Measurements from ENCODE around the gene ENTPD2. TPM values are rescaled to one million over a fixed set of nuclear protein-coding genes. Genes with fewer than 3 reads are reported as not detected.

The ENTPD2 gene
- total RNA-seq, 1 experiment from 2014 or later: 32.5 TPM

DNA sequence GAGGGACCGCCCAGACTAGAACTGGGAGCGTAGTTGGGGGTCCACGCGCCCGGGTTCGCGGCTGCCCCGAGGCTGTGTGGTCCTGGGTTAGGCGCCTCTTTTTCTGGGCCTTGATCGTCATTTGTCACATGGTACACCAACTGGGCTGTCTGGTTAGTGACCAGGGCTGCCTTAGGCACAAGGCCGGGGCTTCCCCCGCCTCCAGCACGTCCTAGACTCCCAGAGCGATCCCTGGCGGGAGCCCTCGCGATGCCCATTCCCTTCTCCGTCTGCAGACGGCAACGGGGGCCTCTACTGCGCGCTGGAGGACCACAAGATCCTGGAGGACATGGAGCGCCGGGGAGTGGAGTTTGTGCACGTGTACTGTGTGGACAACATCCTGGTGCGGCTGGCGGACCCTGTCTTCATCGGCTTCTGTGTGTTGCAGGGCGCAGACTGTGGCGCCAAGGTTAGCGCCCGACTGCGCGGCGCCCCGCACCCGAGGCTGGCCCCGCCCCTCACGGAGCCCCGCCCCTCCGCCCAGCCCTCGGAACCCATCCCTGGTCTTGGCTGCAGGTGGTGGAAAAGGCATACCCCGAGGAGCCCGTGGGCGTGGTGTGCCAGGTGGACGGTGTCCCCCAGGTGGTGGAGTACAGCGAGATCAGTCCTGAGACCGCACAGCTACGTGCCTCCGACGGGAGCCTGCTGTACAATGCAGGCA is 25.0 kb upstream of the ENTPD2 start:
- ChIA-PET POLR2A (no interaction called here), RAD21 (ENCODE audit: low non-redundant PET in 1 of 2, low total read pairs in 2 of 2, uncharacterized antibody in 2 of 2, unreplicated experiment in 2 of 2) (no interaction called here), CTCF (interaction anchor here (1.1 kb wide), 1 partner anchor 11 kb away, joined by 6 read pairs; no protein-coding TSS in a partner anchor)
- H3K4me3 ChIP-seq (replicated peaks in 1 of 2; ENCODE audit: low read depth in 1 of 2, low read length in 2 of 2): no peak overlapping the region; a peak in 1 of 4 replicates
- DNase-seq (ENCODE audit: low read depth, low spot score) (no peak), ATAC-seq (no peak)
- H3K9ac ChIP-seq (ENCODE audit: low read length): no peak overlapping the region
- BruUV-seq (replicated peaks): no TSS peak
- H3K4me2 ChIP-seq (ENCODE audit: low read length): peak overlapping the region; percentile 89
- H3K9me2 ChIP-seq (ENCODE audit: insufficient read depth): no peaks in the 10 kb centered on the region
- H3K4me1 ChIP-seq (ENCODE audit: control insufficient read depth in 1 of 2, insufficient read depth in 2 of 2, low read length in 2 of 2): peaks cover 22 to 47% of the 10 kb centered on the region in 2 experiments
- H3K79me2 ChIP-seq (ENCODE audit: insufficient read depth, low read length): peaks cover 4% of the 10 kb centered on the region; the same call in 1 of the 2 replicates
- no peaks in the 10 kb centered on the region for H3K27me3 ChIP-seq (ENCODE audit: insufficient read depth, low read length)
- peaks cover 0 to 8% of the 10 kb centered on the region in 2 experiments; a peak in 1 of 4 replicates for H3K36me3 ChIP-seq (ENCODE audit: control insufficient read depth in 1 of 2, insufficient read depth in 2 of 2, low read length in 2 of 2)
- intact Hi-C loops (cut with micrococcal nuclease): no loop called here
- no peak overlapping the region for H2AFZ ChIP-seq (ENCODE audit: low read depth, low read length, poor library complexity, severe bottlenecking)
- H3K9me3 ChIP-seq (ENCODE audit: control insufficient read depth in 1 of 2, insufficient read depth in 1 of 2, low read depth in 1 of 2, low read length in 2 of 2): no peaks in the 10 kb centered on the region
- peak overlapping the region; percentile 60; the same call in 1 of the 2 replicates for H3K27ac ChIP-seq (ENCODE audit: low read depth, low read length)
- TF ChIP-seq POLR2A (IDR thresholded peaks at IDR 0.05; ENCODE audit: borderline replicate concordance, extremely low read depth, insufficient read depth, insufficient read length) (no peak), POLR2AphosphoS5 (IDR thresholded peaks at IDR 0.05; ENCODE audit: low read depth, low read length) (no peak), TCF7L2 (IDR thresholded peaks at IDR 0.05; ENCODE audit: borderline replicate concordance, extremely low read depth, insufficient read depth, insufficient read length) (no peak), RAD21 (IDR thresholded peaks at IDR 0.05; ENCODE audit: low read depth) (no peak), SIN3A (IDR thresholded peaks at IDR 0.05; ENCODE audit: low read depth) (no peak), ZFX (IDR thresholded peaks at IDR 0.05) (no peak)
- H4K20me1 ChIP-seq (ENCODE audit: insufficient read depth): no peaks in the 10 kb centered on the region

DNA sequence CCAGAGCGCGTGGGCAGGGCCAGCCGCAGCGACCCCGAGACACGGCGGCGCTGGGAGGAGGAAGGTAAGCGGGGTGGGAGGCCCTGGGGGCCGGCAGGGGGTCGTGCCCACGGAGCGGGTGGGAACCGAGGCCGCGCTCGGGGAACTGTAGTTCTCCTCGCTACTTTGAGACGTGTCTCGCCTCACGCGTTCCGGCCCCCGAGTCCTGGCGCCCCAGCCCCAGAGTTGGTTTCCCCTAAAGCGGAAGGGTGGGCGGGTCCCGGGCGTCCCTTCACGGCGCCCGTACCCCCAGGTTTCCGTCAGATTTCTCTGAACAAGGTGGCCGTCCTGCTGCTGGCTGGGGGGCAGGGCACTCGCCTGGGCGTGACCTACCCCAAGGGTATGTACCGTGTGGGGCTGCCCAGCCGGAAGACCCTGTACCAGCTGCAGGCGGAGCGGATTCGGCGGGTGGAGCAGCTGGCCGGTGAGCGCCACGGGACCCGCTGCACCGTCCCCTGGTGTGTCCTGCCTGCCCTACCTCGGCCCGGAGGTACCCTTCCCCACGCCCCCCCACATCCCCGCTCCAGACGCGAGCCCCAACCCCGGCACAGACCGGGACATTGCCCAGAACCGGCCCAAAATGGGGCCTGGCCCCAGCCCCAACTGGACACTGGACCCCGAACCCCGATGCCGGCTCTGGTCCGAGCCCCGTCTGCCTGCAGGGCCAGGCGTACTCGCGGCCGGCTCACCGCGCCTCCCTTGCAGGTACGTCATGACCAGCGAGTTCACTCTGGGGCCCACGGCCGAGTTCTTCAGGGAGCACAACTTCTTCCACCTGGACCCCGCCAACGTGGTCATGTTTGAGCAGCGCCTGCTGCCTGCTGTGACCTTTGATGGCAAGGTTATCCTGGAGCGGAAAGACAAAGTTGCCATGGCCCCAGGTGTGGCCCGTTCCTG is 24.2 kb upstream of the ENTPD2 start:
- H3K4me3 ChIP-seq (replicated peaks in 1 of 2; ENCODE audit: low read depth in 1 of 2, low read length in 2 of 2): peak overlapping the region; percentile 57 to 66
- no peak overlapping the region for H2AFZ ChIP-seq (ENCODE audit: low read depth, low read length, poor library complexity, severe bottlenecking)
- ATAC-seq (peak; percentile 24), DNase-seq (ENCODE audit: low read depth, low spot score) (no peak)
- peaks cover 4% of the 10 kb centered on the region; the same call in 1 of the 2 replicates for H3K79me2 ChIP-seq (ENCODE audit: insufficient read depth, low read length)
- H3K9me2 ChIP-seq (ENCODE audit: insufficient read depth): no peaks in the 10 kb centered on the region
- intact Hi-C loops (cut with micrococcal nuclease): no loop called here
- ChIA-PET POLR2A (interaction anchor here (1.5 to 2.1 kb wide), 2 partner anchors 8 to 73 kb away, joined by 3 to 6 read pairs; partner anchors contain the start of gene MAN1B1), RAD21 (ENCODE audit: low non-redundant PET in 1 of 2, low total read pairs in 2 of 2, uncharacterized antibody in 2 of 2, unreplicated experiment in 2 of 2) (no interaction called here), CTCF (interaction anchor here (1.1 to 2.1 kb wide), 2 partner anchors 10 to 14 kb away, joined by 4 to 12 read pairs; no protein-coding TSS in a partner anchor)
- H4K20me1 ChIP-seq (ENCODE audit: insufficient read depth): no peaks in the 10 kb centered on the region
- H3K27me3 ChIP-seq (ENCODE audit: insufficient read depth, low read length): no peaks in the 10 kb centered on the region
- BruUV-seq (replicated peaks): no TSS peak
- H3K9me3 ChIP-seq (ENCODE audit: control insufficient read depth in 1 of 2, insufficient read depth in 1 of 2, low read depth in 1 of 2, low read length in 2 of 2): no peaks in the 10 kb centered on the region
- H3K9ac ChIP-seq (ENCODE audit: low read length): peak overlapping the region; percentile 72
- H3K4me1 ChIP-seq (ENCODE audit: control insufficient read depth in 1 of 2, insufficient read depth in 2 of 2, low read length in 2 of 2): peaks cover 18 to 46% of the 10 kb centered on the region in 2 experiments
- H3K4me2 ChIP-seq (ENCODE audit: low read length): peak overlapping the region; percentile 89
- peaks cover 0 to 8% of the 10 kb centered on the region in 2 experiments; a peak in 1 of 4 replicates for H3K36me3 ChIP-seq (ENCODE audit: control insufficient read depth in 1 of 2, insufficient read depth in 2 of 2, low read length in 2 of 2)
- peak overlapping the region; percentile 60; the same call in 1 of the 2 replicates for H3K27ac ChIP-seq (ENCODE audit: low read depth, low read length)
- TF ChIP-seq YY1 (IDR thresholded peaks at IDR 0.05; ENCODE audit: extremely low read depth, insufficient replicate concordance, low read depth, low read length) (no peak), FOSL1 (IDR thresholded peaks at IDR 0.05; ENCODE audit: low read depth) (no peak), ZFX (IDR thresholded peaks at IDR 0.05) (no peak; the same call in 1 of the 2 replicates), JUND (IDR thresholded peaks at IDR 0.05) (no peak), CEBPB (IDR thresholded peaks at IDR 0.05; ENCODE audit: low read depth) (no peak), POLR2AphosphoS5 (IDR thresholded peaks at IDR 0.05; ENCODE audit: low read depth, low read length) (no peak), TCF7L2 (IDR thresholded peaks at IDR 0.05; ENCODE audit: borderline replicate concordance, extremely low read depth, insufficient read depth, insufficient read length) (no peak), CBX3 (IDR thresholded peaks at IDR 0.05; ENCODE audit: low read depth) (no peak), SIN3A (IDR thresholded peaks at IDR 0.05; ENCODE audit: low read depth) (no peak), ZNF274 (IDR thresholded peaks at IDR 0.05; ENCODE audit: low read depth, low read length) (no peak), SP1 (IDR thresholded peaks at IDR 0.05; ENCODE audit: low read depth) (no peak), EZH2 (IDR thresholded peaks at IDR 0.05) (no peak), RAD21 (IDR thresholded peaks at IDR 0.05; ENCODE audit: low read depth) (no peak)
- TF ChIP-seq, protein P1, sequence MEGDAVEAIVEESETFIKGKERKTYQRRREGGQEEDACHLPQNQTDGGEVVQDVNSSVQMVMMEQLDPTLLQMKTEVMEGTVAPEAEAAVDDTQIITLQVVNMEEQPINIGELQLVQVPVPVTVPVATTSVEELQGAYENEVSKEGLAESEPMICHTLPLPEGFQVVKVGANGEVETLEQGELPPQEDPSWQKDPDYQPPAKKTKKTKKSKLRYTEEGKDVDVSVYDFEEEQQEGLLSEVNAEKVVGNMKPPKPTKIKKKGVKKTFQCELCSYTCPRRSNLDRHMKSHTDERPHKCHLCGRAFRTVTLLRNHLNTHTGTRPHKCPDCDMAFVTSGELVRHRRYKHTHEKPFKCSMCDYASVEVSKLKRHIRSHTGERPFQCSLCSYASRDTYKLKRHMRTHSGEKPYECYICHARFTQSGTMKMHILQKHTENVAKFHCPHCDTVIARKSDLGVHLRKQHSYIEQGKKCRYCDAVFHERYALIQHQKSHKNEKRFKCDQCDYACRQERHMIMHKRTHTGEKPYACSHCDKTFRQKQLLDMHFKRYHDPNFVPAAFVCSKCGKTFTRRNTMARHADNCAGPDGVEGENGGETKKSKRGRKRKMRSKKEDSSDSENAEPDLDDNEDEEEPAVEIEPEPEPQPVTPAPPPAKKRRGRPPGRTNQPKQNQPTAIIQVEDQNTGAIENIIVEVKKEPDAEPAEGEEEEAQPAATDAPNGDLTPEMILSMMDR (IDR thresholded peaks at IDR 0.05 in 2 of 3, conservative IDR thresholded peaks at IDR 0.05 in 1 of 3; ENCODE audit: borderline replicate concordance in 1 of 3, insufficient read depth in 1 of 3, low read depth in 2 of 3, low read length in 2 of 3): no peak

Data from HCT116 (cell line).